GM23338 (cell line): ENCODE data around the gene TRIML1.
"Not testable (repeated sequence)": the region's sequence is repeated elsewhere in the genome, so short reads cannot be mapped to it uniquely, and the experiment has no call there.

ENCODE experiments used
- CREB1 ChIP-seq: fragments of 250-450 bp; sonication (Bioruptor Pico); IDR thresholded peaks from 2 replicates; pipeline ENCODE4 v1.5.0; 2020; ENCODE audit warnings: low read depth, mild to moderate bottlenecking, moderate library complexity
- CTCF ChIP-seq, 2 experiments: fragments of 200-600 bp in 1 of 2; sonication (generic) in 1 of 2; conservative IDR thresholded peaks; 2 replicates each; pipeline versions ENCODE4 v1.5.1 to v1.6.1; 2016 to 2017; ENCODE audit warnings: antibody characterized with exemption in 2 of 2, low read depth in 2 of 2, mild to moderate bottlenecking in 2 of 2, moderate library complexity in 1 of 2
- EZH2 ChIP-seq: fragments of 200-600 bp; sonication (generic); IDR thresholded peaks from one replicate; pipeline ENCODE4 v1.8.0; 2017; ENCODE audit warnings: antibody characterized with exemption, mild to moderate bottlenecking, low read depth; ENCODE audit not compliant: unreplicated experiment
- EZH2phosphoT487 ChIP-seq: fragments of 200-600 bp; sonication (generic); IDR thresholded peaks from one replicate; pipeline ENCODE4 v1.8.1; 2018; ENCODE audit warnings: antibody characterized with exemption; ENCODE audit not compliant: unreplicated experiment
- POLR2AphosphoS5 ChIP-seq: IDR thresholded peaks from 2 replicates; pipeline ENCODE4 v1.6.1; 2016; ENCODE audit warnings: antibody characterized with exemption, low read depth
- REST ChIP-seq: IDR thresholded peaks from one replicate; pipeline ENCODE4 v1.6.1; 2018; ENCODE audit warnings: antibody characterized with exemption; ENCODE audit not compliant: unreplicated experiment
- ZNF331 ChIP-seq: fragments of 250-450 bp; sonication (Bioruptor Pico); IDR thresholded peaks from 2 replicates; pipeline ENCODE4 v1.5.0; 2020; ENCODE audit warnings: low read depth, mild to moderate bottlenecking, moderate library complexity

- TF ChIP-seq CTCF (conservative IDR thresholded peaks at IDR 0.05; ENCODE audit: low read depth in 2 of 2); ZNF331 (CRISPR knock-in tag); POLR2AphosphoS5; EZH2; EZH2phosphoT487; REST; CREB1: not testable (repeated sequence)
Measured at GRCh38 chr4:188159513-188160226, 20.4 kb downstream of the TRIML1 start.
